Neural cell (in vitro differentiated cells): ENCODE measurements around the gene SCARB1. TPM values are rescaled to one million over a fixed set of nuclear protein-coding genes. Genes with fewer than 3 reads are reported as not detected.

Experiments
- H2AFZ ChIP-seq: fragments of 200-600, 300-800 bp; sonication (generic), shearing (Covaris generic); 2 replicates; pipeline ENCODE4 v1.6.0; 2014; ENCODE audit warnings: low read depth, mild to moderate bottlenecking, antibody characterized with exemption, low read length, moderate library complexity
- H3F3A ChIP-seq: fragments of 200-600 bp; shearing (Covaris generic); 2 replicates; pipeline ENCODE4 v1.6.1; 2016; ENCODE audit warnings: mild to moderate bottlenecking, moderate library complexity, mixed read lengths, antibody characterized with exemption, low read length; ENCODE audit not compliant: insufficient read depth, poor library complexity, severe bottlenecking
- H3K27ac ChIP-seq: fragments of 200-600, 300-800 bp; sonication (generic), shearing (Covaris generic); 2 replicates; pipeline ENCODE4 v1.5.1; 2014; ENCODE audit warnings: mild to moderate bottlenecking, low read length, moderate library complexity
- H3K27me3 ChIP-seq: fragments of 300-800, 200-600 bp; sonication (generic), shearing (Covaris generic); 2 replicates; pipeline ENCODE4 v1.6.0; 2014; ENCODE audit warnings: mild to moderate bottlenecking, low read depth, low read length, moderate library complexity; ENCODE audit not compliant: insufficient read depth
- H3K36me3 ChIP-seq: fragments of 300-800, 200-600 bp; sonication (generic), shearing (Covaris generic); 2 replicates; pipeline ENCODE4 v1.5.1; 2014; ENCODE audit warnings: mild to moderate bottlenecking, antibody characterized with exemption, low read length, moderate library complexity; ENCODE audit not compliant: insufficient read depth
- H3K4me2 ChIP-seq: fragments of 300-800, 200-600 bp; sonication (generic), shearing (Covaris generic); 2 replicates; pipeline ENCODE4 v1.6.0; 2014; ENCODE audit warnings: mild to moderate bottlenecking, low read length
- H3K4me3 ChIP-seq: fragments of 300-800, 200-600 bp; sonication (generic), shearing (Covaris generic); 2 replicates; pipeline ENCODE4 v1.5.1; 2014; ENCODE audit warnings: mild to moderate bottlenecking, low read length, moderate library complexity
- H3K79me2 ChIP-seq: fragments of 200-600 bp; shearing (Covaris generic); replicated peaks from 2 replicates; pipeline ENCODE4 v1.6.0; 2014; ENCODE audit warnings: mild to moderate bottlenecking, low read length, moderate library complexity; ENCODE audit not compliant: insufficient read depth
- H3K9ac ChIP-seq: fragments of 300-800, 200-600 bp; sonication (generic), shearing (Covaris generic); 2 replicates; pipeline ENCODE4 v1.6.1; 2016; ENCODE audit warnings: mild to moderate bottlenecking, low read length, mixed read lengths
- H3K9me2 ChIP-seq: fragments of 200-600 bp; shearing (Covaris generic); 2 replicates; pipeline ENCODE4 v1.6.1; 2016; ENCODE audit warnings: mild to moderate bottlenecking, low read length, mixed read lengths; ENCODE audit not compliant: insufficient read depth
- H3K9me3 ChIP-seq: fragments of 200-600, 300-800 bp; sonication (generic), shearing (Covaris generic); 2 replicates; pipeline ENCODE4 v1.6.1; 2016; ENCODE audit warnings: mild to moderate bottlenecking, mixed run types, low read length, moderate library complexity, mixed read lengths
- H4K20me1 ChIP-seq: fragments of 200-600 bp; shearing (Covaris generic); 2 replicates; pipeline ENCODE4 v1.6.1; 2016; ENCODE audit warnings: mild to moderate bottlenecking, mixed run types; ENCODE audit not compliant: insufficient read depth
- CTCF ChIP-seq: fragments of 450-650 bp; IDR thresholded peaks from 2 replicates; pipeline ENCODE4 v1.5.1; 2014; ENCODE audit warnings: antibody characterized with exemption, mild to moderate bottlenecking, moderate library complexity; ENCODE audit not compliant: poor library complexity, severe bottlenecking
- EP300 ChIP-seq: fragments of 450-650 bp; conservative IDR thresholded peaks from 2 replicates; pipeline ENCODE4 v1.6.1; 2014; ENCODE audit warnings: antibody characterized with exemption, mild to moderate bottlenecking, moderate library complexity; ENCODE audit not compliant: poor library complexity, severe bottlenecking
- EZH2 ChIP-seq: fragments of 200-600, 300-800 bp; shearing (Covaris generic), sonication (generic); IDR thresholded peaks from 2 replicates; pipeline ENCODE4 v1.6.1; 2014; ENCODE audit warnings: antibody characterized with exemption, low read length, borderline replicate concordance, mild to moderate bottlenecking; ENCODE audit not compliant: insufficient read depth, poor library complexity, severe bottlenecking
- MXI1 ChIP-seq: fragments of 450-650 bp; conservative IDR thresholded peaks from 2 replicates; pipeline ENCODE4 v1.6.1; 2014; ENCODE audit warnings: antibody characterized with exemption, mild to moderate bottlenecking; ENCODE audit not compliant: poor library complexity, severe bottlenecking
- POLR2AphosphoS5 ChIP-seq: IDR thresholded peaks from 2 replicates; pipeline ENCODE4 v1.6.1; 2012
- RAD21 ChIP-seq: fragments of 450-650 bp; conservative IDR thresholded peaks from 2 replicates; pipeline ENCODE4 v1.6.1; 2014; ENCODE audit warnings: antibody characterized with exemption, mild to moderate bottlenecking, moderate library complexity
- REST ChIP-seq: IDR thresholded peaks from 2 replicates; pipeline ENCODE4 v1.6.1; 2012; ENCODE audit warnings: borderline replicate concordance
- SMC3 ChIP-seq: fragments of 450-650 bp; conservative IDR thresholded peaks from 2 replicates; pipeline ENCODE4 v1.6.1; 2014; ENCODE audit warnings: antibody characterized with exemption, mild to moderate bottlenecking, moderate library complexity; ENCODE audit not compliant: poor library complexity
- TAF1 ChIP-seq: IDR thresholded peaks from 2 replicates; pipeline ENCODE4 v1.6.1; 2012; ENCODE audit warnings: low read depth
- polyA plus RNA-seq: library from polyadenylated mRNA; depleted of rRNA; stranded (reverse); fragments of >200 nt; gene quantifications from 2 replicates; pipeline ENCODE4 v1.2.3, GENCODE V29; 2014

Gene SCARB1
- polyA plus RNA-seq, 1 donor from 2014 or later = 5.8 TPM

DNA sequence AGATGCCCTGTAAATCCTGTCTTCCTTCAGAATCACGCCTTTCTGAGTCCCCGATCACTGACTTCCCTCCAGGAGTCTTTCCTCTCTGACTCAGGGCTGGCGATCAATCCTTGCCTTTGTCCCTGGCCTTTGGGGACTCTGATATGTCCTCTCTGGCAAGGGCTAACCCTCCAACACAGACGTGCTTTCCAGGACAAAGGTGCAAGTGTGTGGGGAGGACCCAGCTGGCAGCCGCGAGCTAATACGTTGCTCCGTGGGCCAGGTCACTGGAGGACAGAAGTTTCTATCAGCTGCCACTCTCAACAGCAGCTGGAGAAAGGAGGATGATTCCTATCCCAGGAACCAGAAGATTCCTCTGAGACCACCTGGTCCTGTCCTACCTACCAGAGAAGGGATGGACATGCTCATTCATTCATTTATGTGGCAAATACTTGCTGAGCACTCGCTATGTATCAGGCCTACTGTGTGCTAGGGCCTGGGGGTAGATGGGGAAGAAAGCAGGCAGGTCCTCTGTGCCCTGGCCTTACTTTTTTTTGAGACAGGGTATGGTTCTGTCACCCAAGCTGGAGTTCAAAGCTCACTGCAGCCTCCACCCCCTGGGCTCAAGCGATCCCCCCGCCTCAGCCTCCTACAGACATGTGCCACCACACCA, 8.5 kb upstream of the SCARB1 start:
- Histone ChIP-seq H3K79me2 (no peaks in the 10 kb centered on the region), H2AFZ (no peak overlapping the region), H3K9ac (no peak overlapping the region), H3K36me3 (no peaks in the 10 kb centered on the region), H3K4me3 (no peak overlapping the region), H3K27ac (no peak overlapping the region), H3K9me3 (no peaks in the 10 kb centered on the region), H3K27me3 (no peaks in the 10 kb centered on the region), H3F3A (no peaks in the 10 kb centered on the region), H3K9me2 (no peaks in the 10 kb centered on the region), H3K4me2 (no peak overlapping the region), H4K20me1 (no peaks in the 10 kb centered on the region)
- TF ChIP-seq EP300 (no peak), TAF1 (no peak), SMC3 (no peak), POLR2AphosphoS5 (no peak), MXI1 (no peak), CTCF (no peak), REST (no peak)

- no peak overlapping the region for H3K4me2 ChIP-seq
- no peaks in the 10 kb centered on the region for H3K9me2 ChIP-seq
- no peaks in the 10 kb centered on the region for H3K79me2 ChIP-seq
- no peaks in the 10 kb centered on the region for H3K27me3 ChIP-seq
- no peaks in the 10 kb centered on the region for H3K9me3 ChIP-seq
- H2AFZ ChIP-seq = no peak overlapping the region
- H3K9ac ChIP-seq = no peak overlapping the region
- H4K20me1 ChIP-seq = no peaks in the 10 kb centered on the region
- TF ChIP-seq SMC3 (no peak), EZH2 (no peak), RAD21 (no peak), EP300 (no peak), REST (no peak), MXI1 (no peak), TAF1 (no peak), CTCF (no peak), POLR2AphosphoS5 (no peak)
- H3F3A ChIP-seq = no peaks in the 10 kb centered on the region
- H3K4me3 ChIP-seq = no peak overlapping the region
- H3K27ac ChIP-seq = no peak overlapping the region
- no peaks in the 10 kb centered on the region for H3K36me3 ChIP-seq
Measured at GRCh38 chr12:124871297-124871696, 7.6 kb upstream of the SCARB1 start.
